HCT116 (cell line): ENCODE measurements around the gene ANKRD2. TPM values are rescaled to one million over a fixed set of nuclear protein-coding genes. Genes with fewer than 3 reads are reported as not detected.
"Not testable (repeated sequence)": the region's sequence is repeated elsewhere in the genome, so short reads cannot be mapped to it uniquely, and the experiment has no call there.

Experiments used
- ATAC-seq: fragments of 200-7000 bp; cut with Tn5 transposase; 2 replicates; pipeline ENCODE4 v1.9.1; 2020; ENCODE audit warnings: mild to moderate bottlenecking, moderate library complexity
- BruUV-seq: library from RNA; stranded (reverse); fragments of 400-500 nt; replicated peaks from 2 replicates; lab custom pipeline; 2021; lab: Mats Ljungman, UMichigan
- CTCF ChIA-PET: fragments of 300-600 bp; sonication (Branson Sonifier 250); formaldehyde crosslinking; loops from one replicate; lab custom pipeline; 2021; ENCODE audit warnings: antibody characterized with exemption; lab: Charles Lee
- POLR2A ChIA-PET: fragments of 300-600, 350-600 bp; sonication (Branson Sonifier 250); formaldehyde crosslinking; loops from one replicate; lab custom pipeline; 2021; ENCODE audit warnings: antibody characterized with exemption; lab: Charles Lee
- RAD21 ChIA-PET, 2 experiments: fragments of 300-600 bp; sonication (Branson Sonifier 250); formaldehyde crosslinking; loops; one replicate each; lab custom pipeline; 2023; ENCODE audit warnings: low total read pairs in 2 of 2; ENCODE audit not compliant: uncharacterized antibody in 2 of 2, unreplicated experiment in 2 of 2, low non-redundant PET in 1 of 2; lab: Charles Lee
- DNase-seq: peaks from one replicate; pipeline ENCODE4 v3.0.0-alpha.2; 2010; ENCODE audit warnings: low read depth, low spot score
- H2AFZ ChIP-seq: fragments of 200-600 bp; shearing (Covaris generic), sonication (generic); 2 replicates; pipeline ENCODE4 v1.6.1; 2017; ENCODE audit warnings: low read depth, mixed run types, mixed read lengths, antibody characterized with exemption, low read length; ENCODE audit not compliant: poor library complexity, severe bottlenecking
- H3K27ac ChIP-seq: 2 replicates; pipeline ENCODE4 v1.5.1; 2012; ENCODE audit warnings: low read depth, low read length
- H3K27me3 ChIP-seq: fragments of 200-600 bp; sonication (generic); 2 replicates; pipeline ENCODE4 v1.6.1; 2016; ENCODE audit warnings: mixed run types, low read length, mixed read lengths; ENCODE audit not compliant: insufficient read depth
- H3K36me3 ChIP-seq, 2 experiments: fragments of 200-500 bp in 1 of 2; fragments of 200-600 bp in 1 of 2; sonication (Bioruptor generic) in 1 of 2; sonication (generic) in 1 of 2; 2 replicates each; pipeline versions ENCODE4 v1.5.1 to v1.6.1; 2014 to 2016; ENCODE audit warnings: low read length in 2 of 2, inconsistent platforms in 1 of 2, mixed read lengths in 1 of 2, mixed run types in 1 of 2; ENCODE audit not compliant: insufficient read depth in 2 of 2, control insufficient read depth in 1 of 2
- H3K4me1 ChIP-seq, 2 experiments: fragments of 200-600 bp in 1 of 2; sonication (generic) in 1 of 2; 2 replicates each; pipeline versions ENCODE4 v1.5.1 to v1.6.1; 2012 to 2017; ENCODE audit warnings: low read length in 2 of 2, inconsistent platforms in 1 of 2, mild to moderate bottlenecking in 1 of 2, mixed read lengths in 1 of 2, mixed run types in 1 of 2, moderate library complexity in 1 of 2; ENCODE audit not compliant: insufficient read depth in 2 of 2, control insufficient read depth in 1 of 2
- H3K4me2 ChIP-seq: fragments of 200-600 bp; sonication (generic); 2 replicates; pipeline ENCODE4 v1.6.1; 2017; ENCODE audit warnings: mixed run types, low read length, mixed read lengths
- H3K4me3 ChIP-seq, 2 experiments: fragments of 200-600 bp in 1 of 2; sonication (generic) in 1 of 2; replicated peaks in 1 of 2; 2 replicates each; pipeline ENCODE4 v1.5.1; 2011 to 2016; ENCODE audit warnings: low read length in 2 of 2, control low read depth in 1 of 2, low read depth in 1 of 2, mild to moderate bottlenecking in 1 of 2, mixed read lengths in 1 of 2, mixed run types in 1 of 2
- H3K79me2 ChIP-seq: fragments of 200-600 bp; sonication (generic); 2 replicates; pipeline ENCODE4 v1.6.1; 2017; ENCODE audit warnings: mild to moderate bottlenecking, mixed run types, low read length, moderate library complexity, mixed read lengths; ENCODE audit not compliant: insufficient read depth
- H3K9ac ChIP-seq: fragments of 200-600 bp; sonication (generic); 2 replicates; pipeline ENCODE4 v1.6.1; 2016; ENCODE audit warnings: low read length, mixed read lengths
- H3K9me2 ChIP-seq: fragments of 200-600 bp; sonication (generic), shearing (Covaris generic); 2 replicates; pipeline ENCODE4 v1.6.1; 2017; ENCODE audit warnings: mixed run types, mild to moderate bottlenecking, moderate library complexity; ENCODE audit not compliant: insufficient read depth
- H3K9me3 ChIP-seq, 2 experiments: fragments of 200-500 bp in 1 of 2; fragments of 200-600 bp in 1 of 2; sonication (Bioruptor generic) in 1 of 2; sonication (generic) in 1 of 2; 2 replicates each; pipeline ENCODE4 v1.6.1; 2014 to 2017; ENCODE audit warnings: low read length in 2 of 2, mixed read lengths in 2 of 2, inconsistent platforms in 1 of 2, low read depth in 1 of 2, mild to moderate bottlenecking in 1 of 2, mixed run types in 1 of 2, moderate library complexity in 1 of 2; ENCODE audit not compliant: control insufficient read depth in 1 of 2, insufficient read depth in 1 of 2
- H4K20me1 ChIP-seq: fragments of 200-600 bp; sonication (generic), shearing (Covaris generic); 2 replicates; pipeline ENCODE4 v1.6.1; 2017; ENCODE audit warnings: mixed run types, mild to moderate bottlenecking, moderate library complexity; ENCODE audit not compliant: insufficient read depth
- CTCF ChIP-seq, 3 experiments: fragments of 200-600 bp in 1 of 3; sonication (generic) in 1 of 3; IDR thresholded peaks in 2 of 3; conservative IDR thresholded peaks in 1 of 3; 2 replicates each; pipeline ENCODE4 v1.5.1; 2012 to 2017; ENCODE audit warnings: low read depth in 2 of 3, low read length in 2 of 3, antibody characterized with exemption in 1 of 3, borderline replicate concordance in 1 of 3, control low read depth in 1 of 3, mild to moderate bottlenecking in 1 of 3, mixed read lengths in 1 of 3, mixed run types in 1 of 3, moderate library complexity in 1 of 3; ENCODE audit not compliant: insufficient read depth in 1 of 3
- ELF1 ChIP-seq: IDR thresholded peaks from 2 replicates; pipeline ENCODE4 v1.6.1; 2012; ENCODE audit warnings: low read depth, borderline replicate concordance
- EZH2 ChIP-seq: fragments of 200-600 bp; sonication (generic); IDR thresholded peaks from 2 replicates; pipeline ENCODE4 v1.6.1; 2017; ENCODE audit warnings: antibody characterized with exemption, mixed run types
- FOSL1 ChIP-seq: IDR thresholded peaks from 2 replicates; pipeline ENCODE4 v1.6.1; 2012; ENCODE audit warnings: low read depth
- MAX ChIP-seq: IDR thresholded peaks from 2 replicates; pipeline ENCODE4 v1.6.1; 2012
- SP1 ChIP-seq: IDR thresholded peaks from 2 replicates; pipeline ENCODE4 v1.6.1; 2012; ENCODE audit warnings: low read depth
- SRF ChIP-seq: IDR thresholded peaks from 2 replicates; pipeline ENCODE4 v1.6.1; 2012; ENCODE audit warnings: low read depth
- TCF7L2 ChIP-seq: IDR thresholded peaks from 2 replicates; pipeline ENCODE4 v1.7.0; 2011; ENCODE audit warnings: borderline replicate concordance, inconsistent platforms; ENCODE audit not compliant: insufficient read depth, insufficient read length; ENCODE audit errors: extremely low read depth
- YY1 ChIP-seq: IDR thresholded peaks from 2 replicates; pipeline ENCODE4 v1.6.1; 2011; ENCODE audit warnings: low read length, low read depth, moderate library complexity, mild to moderate bottlenecking; ENCODE audit not compliant: insufficient replicate concordance; ENCODE audit errors: extremely low read depth
- ZNF274 ChIP-seq: fragments of 200-500 bp; sonication (Bioruptor generic); IDR thresholded peaks from 2 replicates; pipeline ENCODE4 v1.6.1; 2014; ENCODE audit warnings: mild to moderate bottlenecking, low read depth, low read length, inconsistent platforms
- intact Hi-C: fragments of 100-400 bp; cut with micrococcal nuclease; formaldehyde crosslinking; loops from 2 replicates; pipeline ENCODE4 v1.10.0; 2022
- total RNA-seq: library from RNA; stranded (reverse); gene quantifications from one replicate; pipeline ENCODE4 v1.2.1, GENCODE V29; 2021; ENCODE audit not compliant: unreplicated experiment
- TF ChIP-seq, protein P1 (sequence below): IDR thresholded peaks from 2 replicates; pipeline ENCODE4 v1.6.1; 2012

Gene ANKRD2
- total RNA-seq, 1 experiment from 2014 or later = 0.15 TPM

- H4K20me1 ChIP-seq = no peaks in the 10 kb centered on the region
- ATAC-seq (no peak), DNase-seq (no peak)
- POLR2A ChIA-PET = no interaction called here
- no peak overlapping the region for H2AFZ ChIP-seq
- H3K27me3 ChIP-seq = no peaks in the 10 kb centered on the region
- H3K4me1 ChIP-seq = peaks cover 9 to 17% of the 10 kb centered on the region in 2 experiments; a peak in 2 of 4 replicates
- no peaks in the 10 kb centered on the region for H3K9me3 ChIP-seq
- no peak overlapping the region for H3K9ac ChIP-seq
- RAD21 ChIA-PET = no interaction called here
- H3K79me2 ChIP-seq = no peaks in the 10 kb centered on the region
- no peak overlapping the region for H3K4me3 ChIP-seq
- H3K27ac ChIP-seq = no peak overlapping the region
- CTCF ChIA-PET = no interaction called here
- BruUV-seq = no TSS peak
- H3K36me3 ChIP-seq = no peaks in the 10 kb centered on the region
- intact Hi-C loops = no loop called here
- no peaks in the 10 kb centered on the region for H3K9me2 ChIP-seq
- H3K4me2 ChIP-seq = no peak overlapping the region
- TF ChIP-seq FOSL1 = no peak
Measured at GRCh38 chr10:97525086-97525485, 47.5 kb upstream of the ANKRD2 start.

GRCh38 chr10:97525683-97526110 is 46.9 kb upstream of the ANKRD2 start:
- Histone ChIP-seq H3K27ac (no peak overlapping the region), H3K79me2 (no peaks in the 10 kb centered on the region), H3K9me3 (no peaks in the 10 kb centered on the region), H3K9me2 (no peaks in the 10 kb centered on the region), H3K27me3 (no peaks in the 10 kb centered on the region), H3K36me3 (no peaks in the 10 kb centered on the region), H3K4me2 (no peak overlapping the region), H3K4me1 (peaks cover 9 to 15% of the 10 kb centered on the region in 2 experiments; a peak in 2 of 4 replicates), H4K20me1 (no peaks in the 10 kb centered on the region), H3K9ac (no peak overlapping the region), H2AFZ (no peak overlapping the region), H3K4me3 (no peak overlapping the region)
- ChIA-PET CTCF (no interaction called here), RAD21 (no interaction called here), POLR2A (no interaction called here)
- BruUV-seq = no TSS peak
- TF ChIP-seq ZNF274 = no peak
- TF ChIP-seq, protein P1, sequence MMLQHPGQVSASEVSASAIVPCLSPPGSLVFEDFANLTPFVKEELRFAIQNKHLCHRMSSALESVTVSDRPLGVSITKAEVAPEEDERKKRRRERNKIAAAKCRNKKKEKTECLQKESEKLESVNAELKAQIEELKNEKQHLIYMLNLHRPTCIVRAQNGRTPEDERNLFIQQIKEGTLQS = no peak
- no peak for TF ChIP-seq SP1
- no peak for TF ChIP-seq EZH2
- TF ChIP-seq YY1 = no peak
- no peak for TF ChIP-seq CTCF (IDR thresholded peaks at IDR 0.05 in 2 of 3, conservative IDR thresholded peaks at IDR 0.05 in 1 of 3; ENCODE audit: borderline replicate concordance in 1 of 3, insufficient read depth in 1 of 3, low read depth in 2 of 3, low read length in 2 of 3)
- no peak for TF ChIP-seq ELF1
- no peak for TF ChIP-seq MAX
- TF ChIP-seq TCF7L2 = no peak
- TF ChIP-seq SRF = no peak
- DNase-seq = no peak
- intact Hi-C loops = no loop called here
- no peak for ATAC-seq

GRCh38 chr10:97528876-97529275 is 43.7 kb upstream of the ANKRD2 start:
- H3K36me3 ChIP-seq, H2AFZ ChIP-seq, POLR2A ChIA-PET, intact Hi-C loops, H3K9me3 ChIP-seq, BruUV-seq, CTCF ChIA-PET, H3K27ac ChIP-seq, H3K9me2 ChIP-seq, DNase-seq, ATAC-seq, H3K9ac ChIP-seq, H3K27me3 ChIP-seq, H3K79me2 ChIP-seq, H3K4me2 ChIP-seq, H3K4me3 ChIP-seq, RAD21 ChIA-PET, H4K20me1 ChIP-seq: not testable (repeated sequence)
- H3K4me1 ChIP-seq = peaks cover 14 to 27% of the 10 kb centered on the region in 2 experiments
